ENCODE data around the gene HMX1.

The HMX1 gene

GRCh38 chr4:8854931-8855330 lies 16.7 kb downstream of the HMX1 start:
- DNase-seq, result no peak

GRCh38 chr4:8854016-8854415 lies 17.6 kb downstream of the HMX1 start:
- DNase-seq, result no peak

GRCh38 chr4:8853249-8853648 lies 18.4 kb downstream of the HMX1 start:
- DNase-seq, result no peak

GRCh38 chr4:8852118-8852704 lies 19.4 kb downstream of the HMX1 start:
- DNase-seq, result no peak

- no peak for DNase-seq
These were observed 20.1 kb downstream of the HMX1 start for GRCh38 chr4:8851321-8852117.

- no peak for DNase-seq
These were observed 20.8 kb downstream of the HMX1 start for GRCh38 chr4:8850830-8851188.

GRCh38 chr4:8850074-8850829 lies 21.4 kb downstream of the HMX1 start:
- no peak for DNase-seq

- no peak for DNase-seq
These were observed 22.2 kb downstream of the HMX1 start for GRCh38 chr4:8849266-8850073.

GRCh38 chr4:8848507-8849265 lies 23.0 kb downstream of the HMX1 start:
- no peak for DNase-seq

GRCh38 chr4:8847764-8848163 lies 23.9 kb downstream of the HMX1 start:
- no peak for DNase-seq

GRCh38 chr4:8847331-8847730 lies 24.3 kb downstream of the HMX1 start:
- no peak for DNase-seq

GRCh38 chr4:8846826-8847225 lies 24.8 kb downstream of the HMX1 start:
- no peak for DNase-seq

GRCh38 chr4:8846046-8846720 lies 25.5 kb downstream of the HMX1 start:
- DNase-seq, result no peak

GRCh38 chr4:8844976-8845690 lies 26.5 kb downstream of the HMX1 start:
- DNase-seq, result no peak

- DNase-seq, result no peak
These were observed 28.0 kb downstream of the HMX1 start for GRCh38 chr4:8843597-8843996.

GRCh38 chr4:8842614-8843013 lies 29.0 kb downstream of the HMX1 start:
- DNase-seq, result no peak

GRCh38 chr4:8841678-8842268 lies 29.9 kb downstream of the HMX1 start:
- no peak for DNase-seq

- DNase-seq, result no peak
These were observed 30.7 kb downstream of the HMX1 start for GRCh38 chr4:8840816-8841455.

- no peak for DNase-seq
These were observed 31.4 kb downstream of the HMX1 start for GRCh38 chr4:8840006-8840793.
